GM18868 (cell line): ENCODE data around the gene S1PR4.
"Not testable (repeated sequence)": the region's sequence is repeated elsewhere in the genome, so short reads cannot be mapped to it uniquely, and the experiment has no call there.

Source experiments
- ATAC-seq: cut with Tn5 transposase; IDR thresholded peaks from one replicate; pipeline ENCODE4 v1.9.1; 2021; ENCODE audit warnings: mild to moderate bottlenecking, moderate library complexity; ENCODE audit not compliant: unreplicated experiment

S1PR4 gene

DNA sequence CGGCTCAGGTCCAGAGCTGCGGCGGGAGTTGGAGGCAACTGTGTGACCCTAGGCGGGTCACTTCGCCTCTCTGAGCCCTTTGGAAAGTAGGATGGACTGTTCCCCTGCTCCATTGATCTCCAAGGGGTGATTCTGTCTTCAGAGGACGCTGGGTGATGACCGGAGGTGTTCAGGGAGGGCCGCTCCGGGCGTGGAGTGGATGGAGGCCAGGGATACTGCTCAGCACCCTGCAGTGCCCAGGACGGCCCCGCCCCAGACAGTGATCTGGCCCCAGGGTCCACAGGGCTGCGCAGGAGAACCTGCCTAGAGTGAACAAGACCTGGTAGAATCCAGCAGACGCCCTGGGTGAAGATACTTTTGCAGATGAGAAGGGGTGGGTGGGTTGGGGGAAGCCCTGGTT lies 14.1 kb downstream of the S1PR4 start:
- no peak for ATAC-seq

- no peak for ATAC-seq
Measured at GRCh38 chr19:3193256-3194105, 14.9 kb downstream of the S1PR4 start.

- ATAC-seq, result no peak
Measured at GRCh38 chr19:3194106-3195087, 15.8 kb downstream of the S1PR4 start.

GRCh38 chr19:3196064-3196932 lies 17.7 kb downstream of the S1PR4 start:
- no peak for ATAC-seq

GRCh38 chr19:3196933-3197205 lies 18.3 kb downstream of the S1PR4 start:
- ATAC-seq, result no peak

DNA sequence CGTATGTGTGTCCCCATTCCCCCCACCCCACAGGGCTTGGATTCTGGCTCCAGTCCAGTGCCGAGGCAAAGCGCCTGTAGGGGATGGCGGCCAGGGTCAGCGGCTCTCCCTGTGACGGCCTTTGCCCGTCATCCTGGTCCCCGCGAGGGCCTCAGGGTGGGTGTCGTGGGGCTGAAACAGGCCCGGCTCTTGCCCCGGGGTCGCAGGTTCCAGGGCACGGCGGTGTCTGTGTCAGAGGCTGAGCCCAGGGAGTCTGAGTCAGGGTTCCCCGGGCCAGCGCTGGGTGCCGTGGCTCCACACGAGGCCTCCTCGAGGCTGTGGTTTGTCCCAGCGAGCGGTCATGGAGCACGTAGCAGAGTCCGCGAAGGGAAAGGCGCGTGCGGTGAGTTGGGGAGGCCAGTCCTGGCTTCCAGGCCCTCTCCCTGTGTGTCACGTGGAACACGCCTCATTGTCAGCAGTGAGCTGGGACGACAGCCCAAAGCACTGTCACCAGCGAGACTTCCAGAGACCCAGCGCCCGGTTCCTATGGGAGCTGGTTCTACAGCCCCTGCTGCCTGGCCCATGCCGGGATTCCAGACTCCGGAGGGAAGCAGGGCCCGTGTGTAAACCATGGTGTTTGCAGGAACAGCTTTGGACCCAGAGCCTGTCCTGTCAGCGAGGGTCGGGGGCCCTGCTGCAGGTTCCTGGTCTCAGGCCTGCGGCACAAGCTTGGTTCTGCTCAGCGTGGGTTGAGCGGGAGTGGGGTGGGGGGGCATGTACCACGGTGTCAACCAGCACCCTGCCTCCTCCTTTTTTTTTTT lies 20.5 kb downstream of the S1PR4 start:
- no peak for ATAC-seq

DNA sequence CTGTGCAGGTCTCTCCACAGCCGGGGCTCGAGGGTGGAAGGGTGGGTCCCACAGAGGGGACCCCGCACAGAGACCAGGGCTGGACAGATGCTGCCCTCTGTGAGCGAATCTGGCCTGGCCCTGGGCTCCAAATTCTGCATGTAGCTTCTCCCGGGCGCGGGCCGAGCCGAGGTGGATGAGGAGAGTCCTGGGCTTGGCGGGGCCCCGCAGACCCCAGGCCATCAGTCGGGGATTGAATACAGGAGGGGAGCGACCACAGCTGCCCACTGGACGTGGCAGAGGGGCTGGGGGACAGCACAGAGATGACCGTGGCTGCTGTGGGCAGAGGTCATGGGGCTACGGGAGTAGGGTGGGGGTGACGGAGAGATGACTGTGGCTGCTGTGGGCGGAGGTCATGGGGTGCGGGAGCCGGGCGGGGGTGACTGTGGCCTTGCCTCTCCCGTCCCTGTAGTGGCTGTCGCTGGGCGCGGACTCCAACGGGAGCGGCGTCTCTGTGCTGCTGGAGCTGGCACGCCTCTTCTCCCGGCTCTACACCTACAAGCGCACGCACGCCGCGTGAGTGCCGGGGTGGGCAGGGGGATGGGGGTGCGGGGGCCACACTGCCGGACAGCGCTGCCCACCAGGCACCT lies 22.6 kb downstream of the S1PR4 start:
- ATAC-seq, result no peak

- ATAC-seq, result no peak
Measured at GRCh38 chr19:3201911-3202310, 23.3 kb downstream of the S1PR4 start.

DNA sequence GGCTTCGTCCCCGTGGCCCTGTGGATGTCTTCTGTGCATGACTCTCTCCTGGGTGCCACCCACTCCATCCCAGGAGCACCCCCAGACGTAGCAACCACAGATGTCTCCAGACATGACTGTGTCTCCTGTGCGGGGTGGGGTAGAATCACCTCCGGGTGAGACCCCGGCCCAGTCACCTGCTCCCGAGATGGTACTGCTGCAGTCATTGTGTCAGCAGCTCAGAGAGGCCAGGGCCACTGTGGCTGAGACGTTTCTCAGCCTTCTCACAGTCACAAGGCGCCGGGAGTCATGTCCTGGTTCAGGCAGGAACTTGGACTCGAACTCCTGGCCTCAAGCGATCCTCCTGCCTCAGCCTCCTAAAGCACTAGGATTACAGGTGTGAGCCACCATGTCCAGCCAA lies 23.8 kb downstream of the S1PR4 start:
- ATAC-seq, result no peak

DNA sequence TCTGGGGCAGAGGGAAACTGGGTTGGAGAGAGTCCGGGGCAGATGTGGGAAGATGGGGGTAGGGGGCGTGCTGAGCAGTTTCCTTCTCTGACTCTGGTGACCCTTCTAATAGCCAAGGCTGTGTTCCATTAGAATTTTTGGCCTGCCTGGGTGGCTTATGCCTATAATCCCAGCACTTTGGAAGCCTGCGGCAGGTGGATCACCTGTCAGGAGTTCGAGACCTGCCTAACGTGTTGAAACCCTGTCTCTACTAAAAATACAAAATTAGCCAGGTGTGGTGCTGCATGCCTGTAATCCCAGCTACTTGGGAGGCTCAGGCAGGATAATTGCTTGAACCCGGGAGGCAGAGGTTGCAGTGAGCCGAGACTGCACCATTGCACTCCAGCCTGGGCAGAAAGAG lies 24.3 kb downstream of the S1PR4 start:
- ATAC-seq, result not testable (repeated sequence)

GRCh38 chr19:3203805-3204645 lies 25.5 kb downstream of the S1PR4 start:
- ATAC-seq, result no peak

GRCh38 chr19:3204646-3205275 lies 26.2 kb downstream of the S1PR4 start:
- no peak for ATAC-seq

GRCh38 chr19:3206216-3206953 lies 27.8 kb downstream of the S1PR4 start:
- no peak for ATAC-seq

DNA sequence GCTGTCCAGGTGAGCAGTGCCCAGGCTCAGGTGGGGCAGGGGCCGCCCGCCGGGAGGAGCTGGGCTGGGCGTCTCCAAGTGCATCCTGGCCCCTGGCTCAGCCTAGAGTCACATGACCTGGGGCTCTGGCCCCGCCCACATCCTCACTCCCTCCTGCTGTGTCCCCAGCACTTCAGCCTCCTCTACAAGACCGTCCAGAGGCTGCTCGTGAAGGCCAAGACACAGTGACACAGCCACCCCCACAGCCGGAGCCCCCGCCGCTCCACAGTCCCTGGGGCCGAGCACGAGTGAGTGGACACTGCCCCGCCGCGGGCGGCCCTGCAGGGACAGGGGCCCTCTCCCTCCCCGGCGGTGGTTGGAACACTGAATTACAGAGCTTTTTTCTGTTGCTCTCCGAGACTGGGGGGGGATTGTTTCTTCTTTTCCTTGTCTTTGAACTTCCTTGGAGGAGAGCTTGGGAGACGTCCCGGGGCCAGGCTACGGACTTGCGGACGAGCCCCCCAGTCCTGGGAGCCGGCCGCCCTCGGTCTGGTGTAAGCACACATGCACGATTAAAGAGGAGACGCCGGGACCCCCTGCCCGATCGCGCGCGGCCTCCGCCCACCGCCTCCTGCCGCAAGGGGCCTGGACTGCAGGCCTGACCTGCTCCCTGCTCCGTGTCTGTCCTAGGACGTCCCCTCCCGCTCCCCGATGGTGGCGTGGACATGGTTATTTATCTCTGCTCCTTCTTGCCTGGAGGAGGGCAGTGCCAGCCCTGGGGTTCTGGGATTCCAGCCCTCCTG lies 29.1 kb downstream of the S1PR4 start:
- ATAC-seq, result no peak

DNA sequence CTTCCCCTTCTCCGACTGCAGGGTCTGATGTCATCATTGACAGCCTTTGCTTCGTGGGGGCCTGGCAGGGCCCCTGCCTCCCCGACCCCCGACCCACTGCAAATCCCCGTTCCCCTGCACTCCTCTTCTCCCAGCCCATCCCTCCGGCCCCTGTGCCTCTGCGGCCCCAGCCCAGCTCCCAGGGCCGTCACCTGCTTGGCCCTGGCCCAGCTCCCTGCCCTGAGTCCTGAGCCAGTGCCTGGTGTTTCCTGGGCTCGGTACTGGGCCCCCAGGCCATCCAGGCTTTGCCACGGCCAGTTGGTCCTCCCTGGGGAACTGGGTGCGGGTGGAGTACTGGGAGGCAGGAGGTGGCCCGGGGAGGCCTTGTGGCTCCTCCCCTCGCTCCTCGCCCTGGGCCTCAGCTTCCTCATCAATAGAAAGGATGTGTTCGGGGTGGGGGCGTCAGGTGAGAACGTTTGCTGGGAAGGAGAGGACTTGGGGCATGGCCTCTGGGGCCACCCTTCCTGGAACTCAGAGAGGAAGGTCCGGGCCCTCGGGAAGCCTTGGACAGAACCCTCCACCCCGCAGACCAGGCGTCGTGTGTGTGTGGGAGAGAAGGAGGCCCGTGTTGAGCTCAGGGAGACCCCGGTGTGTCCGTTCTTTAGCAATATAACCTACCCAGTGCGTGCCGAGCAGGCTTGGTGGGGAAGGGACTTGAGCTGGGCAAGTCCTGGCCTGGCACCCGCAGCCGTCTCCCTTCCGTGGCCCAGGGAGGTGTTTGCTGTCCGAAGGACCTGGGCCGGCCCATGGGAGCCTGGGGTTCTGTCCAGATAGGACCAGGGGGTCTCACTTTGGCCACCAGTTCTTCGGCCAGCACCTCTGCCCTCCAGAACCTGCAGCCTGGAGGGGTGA lies 30.0 kb downstream of the S1PR4 start:
- no peak for ATAC-seq
